GM12878 (cell line): ENCODE data around the gene FIG4. TPM values are rescaled to one million over a fixed set of nuclear protein-coding genes. Genes with fewer than 3 reads are reported as not detected.
"Not testable (repeated sequence)": the region's sequence is repeated elsewhere in the genome, so short reads cannot be mapped to it uniquely, and the experiment has no call there.

Source experiments
- ATAC-seq: fragments of 200-7000 bp; cut with Tn5 transposase; 3 replicates; pipeline ENCODE4 v1.9.1; 2020; ENCODE audit warnings: mild to moderate bottlenecking, moderate library complexity
- BruUV-seq: library from RNA; stranded (reverse); fragments of 400-500 nt; replicated peaks from 2 replicates; lab custom pipeline; 2021; lab: Mats Ljungman, UMichigan
- CTCF ChIA-PET: fragments of 300-600 bp; sonication (Branson Sonifier 250); formaldehyde crosslinking; extraction: SDS; loops from one replicate; lab custom pipeline; 2021; ENCODE audit warnings: inconsistent platforms; lab: Yijun Ruan, JAX
- POLR2A ChIA-PET: fragments of 350-600 bp; formaldehyde crosslinking; extraction: SDS; loops from one replicate; lab custom pipeline; 2021; ENCODE audit warnings: inconsistent platforms; lab: Charles Lee
- RAD21 ChIA-PET: fragments of 300-600 bp; sonication (Branson Sonifier 250); formaldehyde crosslinking; loops from one replicate; lab custom pipeline; 2023; ENCODE audit warnings: antibody characterized with exemption; ENCODE audit not compliant: unreplicated experiment; lab: Charles Lee
- SMC1A ChIA-PET: fragments of 300-600 bp; sonication (Branson Sonifier 250); formaldehyde crosslinking; loops from one replicate; lab custom pipeline; 2023; ENCODE audit not compliant: unreplicated experiment, uncharacterized antibody; lab: Charles Lee
- DNase-seq: peaks from one replicate; pipeline ENCODE4 v3.0.0-alpha.2; 2011; ENCODE audit warnings: low read depth, low spot score
- FAIRE-seq: peaks from 3 replicates; lab custom pipeline; 2011; peaks lifted over from hg19 to GRCh38; lab: Jason Lieb, UNC
- H2AFZ ChIP-seq: 2 replicates; pipeline ENCODE4 v1.6.0; 2011; ENCODE audit warnings: low read depth, low read length, control low read depth; ENCODE audit not compliant: control insufficient read depth
- H3K27ac ChIP-seq: 2 replicates; pipeline ENCODE4 v1.5.1; 2011; ENCODE audit warnings: control low read depth; ENCODE audit not compliant: control insufficient read depth, insufficient read depth
- H3K27me3 ChIP-seq, 2 experiments: replicated peaks in 1 of 2; 2 replicates each; pipeline versions ENCODE4 v1.6.0 to v1.6.1; 2011; ENCODE audit warnings: low read length in 1 of 2; ENCODE audit not compliant: control insufficient read depth in 2 of 2, insufficient read depth in 2 of 2
- H3K36me3 ChIP-seq, 2 experiments: 2 replicates each; pipeline ENCODE4 v1.5.1; 2011; ENCODE audit warnings: low read length in 1 of 2; ENCODE audit not compliant: control insufficient read depth in 2 of 2, insufficient read depth in 2 of 2
- H3K4me1 ChIP-seq: 2 replicates; pipeline ENCODE4 v1.6.1; 2011; ENCODE audit warnings: mild to moderate bottlenecking, low read length, moderate library complexity, mixed read lengths; ENCODE audit not compliant: control insufficient read depth, insufficient read depth
- H3K4me2 ChIP-seq: 2 replicates; pipeline ENCODE4 v1.6.0; 2011; ENCODE audit warnings: control low read depth; ENCODE audit not compliant: control insufficient read depth, insufficient read depth
- H3K4me3 ChIP-seq: fragments of 200-600 bp; sonication (generic); 2 replicates; pipeline ENCODE4 v1.5.1; 2016
- H3K79me2 ChIP-seq: 2 replicates; pipeline ENCODE4 v1.6.0; 2011; ENCODE audit warnings: low read length; ENCODE audit not compliant: control insufficient read depth, insufficient read depth
- H3K9ac ChIP-seq: 2 replicates; pipeline ENCODE4 v1.8.0; 2011; ENCODE audit warnings: low read length, control low read depth, mixed read lengths; ENCODE audit not compliant: control insufficient read depth, insufficient read depth
- H3K9me3 ChIP-seq: replicated peaks from 3 replicates; pipeline ENCODE4 v1.5.1; 2011; ENCODE audit warnings: mild to moderate bottlenecking, low read length; ENCODE audit not compliant: control insufficient read depth, insufficient read depth
- H4K20me1 ChIP-seq: 2 replicates; pipeline ENCODE4 v1.6.0; 2011; ENCODE audit not compliant: control insufficient read depth, insufficient read depth
- E4F1 ChIP-seq: fragments of 450-650 bp; IDR thresholded peaks from 2 replicates; pipeline ENCODE4 v1.6.1; 2018; ENCODE audit warnings: borderline replicate concordance, mild to moderate bottlenecking; ENCODE audit not compliant: partially characterized antibody
- EED ChIP-seq: sonication (generic); IDR thresholded peaks from 2 replicates; pipeline ENCODE4 v1.6.1; 2016; ENCODE audit warnings: antibody characterized with exemption, low read depth
- EZH2 ChIP-seq: IDR thresholded peaks from 2 replicates; pipeline ENCODE4 v1.6.1; 2012; ENCODE audit warnings: low read depth, mild to moderate bottlenecking, control low read depth, inconsistent platforms, low read length, borderline replicate concordance; ENCODE audit not compliant: control insufficient read depth
- GATAD2B ChIP-seq: fragments of 450-650 bp; conservative IDR thresholded peaks from 2 replicates; pipeline ENCODE4 v1.6.1; 2017; ENCODE audit warnings: low read depth, mild to moderate bottlenecking, moderate library complexity
- KLF5 ChIP-seq: fragments of 450-650 bp; IDR thresholded peaks from 2 replicates; pipeline ENCODE4 v1.6.1; 2014; ENCODE audit warnings: mild to moderate bottlenecking; ENCODE audit not compliant: partially characterized antibody
- MEF2A ChIP-seq: IDR thresholded peaks from 2 replicates; pipeline ENCODE4 v1.6.1; 2011; ENCODE audit warnings: low read depth, mild to moderate bottlenecking, low read length, moderate library complexity; ENCODE audit not compliant: insufficient read depth
- NR2C2 ChIP-seq: IDR thresholded peaks from 2 replicates; pipeline ENCODE4 v1.6.1; 2011; ENCODE audit warnings: borderline replicate concordance, low read depth; ENCODE audit not compliant: control insufficient read depth, insufficient read length
- POLR2AphosphoS5 ChIP-seq: IDR thresholded peaks from 2 replicates; pipeline ENCODE4 v1.6.1; 2011; ENCODE audit warnings: mild to moderate bottlenecking, low read length, inconsistent platforms
- POU2F2 ChIP-seq: IDR thresholded peaks from 3 replicates; pipeline ENCODE4 v1.6.1; 2011; ENCODE audit warnings: low read depth, mild to moderate bottlenecking, low read length, borderline replicate concordance
- SPI1 ChIP-seq: IDR thresholded peaks from 2 replicates; pipeline ENCODE4 v1.6.1; 2011; ENCODE audit warnings: low read depth, mild to moderate bottlenecking, low read length, moderate library complexity, borderline replicate concordance; ENCODE audit not compliant: insufficient read depth
- SREBF1 ChIP-seq: IDR thresholded peaks from 2 replicates; pipeline ENCODE4 v1.6.1; 2012; ENCODE audit warnings: mild to moderate bottlenecking, low read length
- STAT1 ChIP-seq: fragments of 450-650 bp; conservative IDR thresholded peaks from 2 replicates; pipeline ENCODE4 v1.6.1; 2014; ENCODE audit warnings: antibody characterized with exemption, mild to moderate bottlenecking
- STAT3 ChIP-seq: IDR thresholded peaks from 2 replicates; pipeline ENCODE4 v1.6.1; 2011; ENCODE audit warnings: low read depth, low read length, improper control_type of control experiment
- TCF12 ChIP-seq: IDR thresholded peaks from 2 replicates; pipeline ENCODE4 v1.6.1; 2011; ENCODE audit warnings: low read depth, mild to moderate bottlenecking, low read length
- USF1 ChIP-seq: IDR thresholded peaks from 2 replicates; pipeline ENCODE4 v1.6.1; 2011; ENCODE audit warnings: borderline replicate concordance, low read depth, mild to moderate bottlenecking, moderate library complexity, mixed read lengths, low read length; ENCODE audit not compliant: insufficient read depth; ENCODE audit errors: extremely low read length
- WGBS: methylation state at CpG from one replicate; pipeline ENCODE4 v1.1.6; 2016; ENCODE audit warnings: low lambda C conversion rate; ENCODE audit not compliant: insufficient replicate concordance, insufficient coverage; ENCODE audit errors: missing lambda C conversion rate; 5-methylcytosine and 5-hydroxymethylcytosine counted together
- in situ Hi-C: fragments of 300-500 bp; cut with MboI; formaldehyde crosslinking; loops from 9 replicates; pipeline ENCODE4 v1.14.3; 2018; ENCODE audit warnings: mixed read lengths
- intact Hi-C: fragments of 100-400 bp; cut with micrococcal nuclease; formaldehyde crosslinking; loops from one replicate; pipeline ENCODE4 v1.14.2; 2022; ENCODE audit not compliant: unreplicated experiment
- polyA plus RNA-seq, 11 experiments: library from polyadenylated mRNA; depleted of rRNA in 4 of 11; unstranded in 6 of 11; stranded (reverse) in 5 of 11; fragments of >200 nt; fragmentation: Nextera tagmentation in 4 of 11; fragmentation: Illumina TruSeq in 1 of 11; extraction: Ambion mirVana in 4 of 11; extraction: Trizol in 1 of 11; gene quantifications; 1 replicate in 1 of 11; 2 replicates in 10 of 11; pipeline versions ENCODE4 v1.2.1 to v1.2.3, GENCODE V29; 2011 to 2016; ENCODE audit warnings: inconsistent platforms in 2 of 11, missing spikeins in 2 of 11, low read depth in 1 of 11
- total RNA-seq, 4 experiments: library from RNA; depleted of rRNA in 3 of 4; stranded (reverse); fragments of >200 nt in 3 of 4; fragmentation: Illumina TruSeq in 1 of 4; extraction: Trizol in 1 of 4; gene quantifications; 2 replicates each; pipeline versions ENCODE4 v1.2.1 to v1.2.3, GENCODE V29; 2013 to 2021

Gene FIG4
- total and polyA plus RNA-seq, 10 of the 15 experiments (the other 5 are each of a cell fraction or from before 2014, with no cell fraction given) = 3.8 to 23.2 (median 11.8) TPM

DNA sequence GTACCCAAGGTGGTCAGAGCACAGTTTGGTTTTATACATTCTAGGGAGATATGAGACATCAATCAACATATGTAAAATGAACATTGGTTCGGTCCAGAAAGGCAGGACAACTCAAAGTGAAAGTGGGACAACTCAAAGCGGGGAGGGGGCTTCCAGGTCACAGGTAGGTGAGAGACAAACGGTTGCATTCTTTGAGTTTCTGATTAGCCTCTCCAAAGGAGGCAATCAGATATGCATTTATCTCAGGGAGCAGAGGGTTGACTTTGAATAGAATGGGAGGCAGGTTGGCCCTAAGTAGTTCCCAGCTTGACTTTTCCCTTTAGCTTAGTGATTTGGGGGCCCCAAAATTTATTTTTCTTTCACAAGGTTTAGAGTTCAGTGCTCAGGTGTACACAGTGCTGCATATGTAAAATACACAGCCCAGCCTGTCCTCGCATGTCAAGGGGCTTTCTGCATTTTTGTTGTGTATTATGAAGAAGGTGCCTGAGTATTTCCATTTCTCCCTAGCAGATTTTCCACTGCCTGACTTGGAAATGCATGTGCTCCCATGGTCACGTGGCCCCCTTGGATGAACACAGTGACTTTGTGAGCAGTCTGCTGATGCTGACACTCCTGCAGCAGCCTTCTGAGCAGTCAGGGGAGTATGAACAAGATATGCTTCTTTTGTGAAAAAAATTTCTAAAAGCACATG lies 178.4 kb downstream of the FIG4 start:
- H3K4me2 ChIP-seq, in situ Hi-C loops, FAIRE-seq, H3K36me3 ChIP-seq, DNase-seq, H3K27me3 ChIP-seq, CTCF ChIA-PET, RAD21 ChIA-PET, H3K9ac ChIP-seq, H2AFZ ChIP-seq, H4K20me1 ChIP-seq, intact Hi-C loops, ATAC-seq, SMC1A ChIA-PET, H3K79me2 ChIP-seq, BruUV-seq, H3K9me3 ChIP-seq, H3K4me3 ChIP-seq, H3K27ac ChIP-seq, POLR2A ChIA-PET, H3K4me1 ChIP-seq: not testable (repeated sequence)
- whole genome bisulfite sequencing = 1% methylated on average over 5 of the region's 5 CpGs

- H3K36me3 ChIP-seq = no peaks in the 10 kb centered on the region
- H3K79me2 ChIP-seq = no peaks in the 10 kb centered on the region
- no peak overlapping the region for H3K4me3 ChIP-seq
- CTCF ChIA-PET = no interaction called here
- DNase-seq (no peak), FAIRE-seq (no peak), ATAC-seq (no peak)
- SMC1A ChIA-PET = no interaction called here
- no peaks in the 10 kb centered on the region for H3K9me3 ChIP-seq
- in situ Hi-C loops (no loop called here), intact Hi-C loops (no loop called here)
- no TSS peak for BruUV-seq
- no peak overlapping the region for H2AFZ ChIP-seq
- no peak overlapping the region for H3K27ac ChIP-seq
- H3K4me2 ChIP-seq = no peak overlapping the region
- H3K9ac ChIP-seq = no peak overlapping the region
- H3K27me3 ChIP-seq = no peaks in the 10 kb centered on the region; a peak in 1 of 4 replicates
- POLR2A ChIA-PET = no interaction called here
- no peaks in the 10 kb centered on the region for H3K4me1 ChIP-seq
- 33% methylated on average over 5 of the region's 5 CpGs for WGBS
- no peaks in the 10 kb centered on the region for H4K20me1 ChIP-seq
- RAD21 ChIA-PET = no interaction called here
- TF ChIP-seq POU2F2 = no peak
- TF ChIP-seq GATAD2B = no peak
- no peak for TF ChIP-seq EZH2
- TF ChIP-seq TCF12 = no peak
- no peak for TF ChIP-seq EED
- no peak for TF ChIP-seq USF1
- no peak for TF ChIP-seq STAT3
- no peak for TF ChIP-seq SPI1
- TF ChIP-seq MEF2A = no peak
- TF ChIP-seq POLR2AphosphoS5 = no peak
- no peak for TF ChIP-seq NR2C2
- no peak for TF ChIP-seq KLF5
- TF ChIP-seq E4F1 = no peak
- no peak for TF ChIP-seq STAT1
- no peak for TF ChIP-seq SREBF1
Observed at GRCh38 chr6:109870089-109870410, 179.0 kb downstream of the FIG4 start.
